B cell (primary cell): ENCODE measurements around the gene TRIP11. TPM values are rescaled to one million over a fixed set of nuclear protein-coding genes. Genes with fewer than 3 reads are reported as not detected.

Experiments used
- ATAC-seq: fragments of 200-7000 bp; cut with Tn5 transposase; one replicate; pipeline ENCODE4 v1.10.0; 2021; ENCODE audit warnings: low read depth, mild to moderate bottlenecking, moderate number of reproducible peaks, moderate library complexity
- CTCF ChIA-PET: fragments of 350-600 bp; sonication (Branson Sonifier 250); formaldehyde crosslinking; loops from one replicate; lab custom pipeline; 2021; ENCODE audit warnings: antibody characterized with exemption, inconsistent platforms; lab: Charles Lee
- POLR2A ChIA-PET: fragments of 350-600 bp; sonication (Branson Sonifier 250); formaldehyde crosslinking; loops from one replicate; lab custom pipeline; 2021; ENCODE audit warnings: antibody characterized with exemption; lab: Charles Lee
- DNase-seq: peaks from one replicate; pipeline ENCODE4 v3.0.0; 2013
- H2AFZ ChIP-seq: 2 replicates; pipeline ENCODE4 v1.6.1; 2012; ENCODE audit warnings: mild to moderate bottlenecking, low read depth, low read length; ENCODE audit not compliant: insufficient read depth, poor library complexity, severe bottlenecking
- H3K27ac ChIP-seq, 2 donors: 1 replicate in 1 of 2; 2 replicates in 1 of 2; pipeline ENCODE4 v1.5.1; 2012 to 2013; ENCODE audit warnings: low read length in 2 of 2, mild to moderate bottlenecking in 2 of 2, moderate library complexity in 1 of 2
- H3K27me3 ChIP-seq, 4 experiments: fragments of 200-600 bp in 1 of 4; sonication (generic) in 1 of 4; replicated peaks in 1 of 4; 1 replicate in 2 of 4; 2 replicates in 2 of 4; pipeline versions ENCODE4 v1.6.1 to v1.7.0; 2013 to 2016; ENCODE audit warnings: low read length in 3 of 4, mild to moderate bottlenecking in 2 of 4, mixed read lengths in 1 of 4, moderate library complexity in 1 of 4; ENCODE audit not compliant: insufficient read depth in 4 of 4, control insufficient read depth in 3 of 4; ENCODE audit errors: control extremely low read depth in 1 of 4
- H3K36me3 ChIP-seq, 2 experiments: replicated peaks in 1 of 2; 1 replicate in 1 of 2; 2 replicates in 1 of 2; pipeline versions ENCODE4 v1.6.1 to v1.7.1; 2013; ENCODE audit warnings: low read length in 1 of 2; ENCODE audit not compliant: insufficient read depth in 2 of 2, control insufficient read depth in 1 of 2; ENCODE audit errors: control extremely low read depth in 1 of 2, extremely low read depth in 1 of 2
- H3K4me1 ChIP-seq, 2 donors: fragments of 200-600 bp in 1 of 2; sonication (generic) in 1 of 2; 1 replicate in 1 of 2; 2 replicates in 1 of 2; pipeline versions ENCODE4 v1.5.1 to v1.6.1; 2013 to 2017; ENCODE audit warnings: low read length in 2 of 2; ENCODE audit not compliant: control insufficient read depth in 2 of 2, insufficient read depth in 2 of 2
- H3K4me2 ChIP-seq: replicated peaks from 2 replicates; pipeline ENCODE3; 2012; ENCODE audit warnings: mild to moderate bottlenecking, low read depth, low read length; ENCODE audit not compliant: poor library complexity, severe bottlenecking
- H3K4me3 ChIP-seq, 5 experiments: fragments of 200-600 bp in 1 of 5; sonication (generic) in 1 of 5; 1 replicate in 3 of 5; 2 replicates in 2 of 5; pipeline versions ENCODE4 v1.5.1 to v1.7.0; 2011 to 2016; ENCODE audit warnings: low read length in 4 of 5, mild to moderate bottlenecking in 4 of 5, low read depth in 2 of 5, control low read depth in 1 of 5, moderate library complexity in 1 of 5; ENCODE audit not compliant: insufficient read depth in 1 of 5; ENCODE audit errors: control extremely low read depth in 1 of 5, extremely low read depth in 1 of 5
- H3K79me2 ChIP-seq: fragments of 200-600 bp; sonication (generic); one replicate; pipeline ENCODE4 v1.6.0; 2016; ENCODE audit warnings: low read length; ENCODE audit not compliant: control insufficient read depth, insufficient read depth
- H3K9ac ChIP-seq: fragments of 200-600 bp; sonication (generic); 2 replicates; pipeline ENCODE4 v1.6.1; 2017; ENCODE audit warnings: mild to moderate bottlenecking, low read length, moderate library complexity
- H3K9me3 ChIP-seq, 3 donors: one replicate each; pipeline versions ENCODE4 v1.6.1 to v1.7.1; 2013; ENCODE audit warnings: low read length in 2 of 3; ENCODE audit not compliant: control insufficient read depth in 2 of 3, insufficient read depth in 1 of 3; ENCODE audit errors: control extremely low read depth in 1 of 3
- H4K20me1 ChIP-seq: 2 replicates; pipeline ENCODE4 v1.6.0; 2012; ENCODE audit warnings: mild to moderate bottlenecking, low read length; ENCODE audit not compliant: insufficient read depth, control insufficient read depth, poor library complexity, severe bottlenecking
- H3K27ac Mint-ChIP-seq: one replicate; pipeline ENCODE4 v1.8.0; 2021; ENCODE audit warnings: mixed read lengths
- H3K27me3 Mint-ChIP-seq: one replicate; pipeline ENCODE4 v1.8.0; 2021; ENCODE audit warnings: mixed read lengths
- H3K4me1 Mint-ChIP-seq: one replicate; pipeline ENCODE4 v1.8.0; 2021; ENCODE audit warnings: mixed read lengths
- H3K4me3 Mint-ChIP-seq: one replicate; pipeline ENCODE4 v1.8.0; 2021; ENCODE audit warnings: mixed read lengths
- H3K9me3 Mint-ChIP-seq: one replicate; pipeline ENCODE4 v1.8.0; 2022; ENCODE audit warnings: mixed read lengths; ENCODE audit not compliant: insufficient read depth
- EZH2 ChIP-seq: IDR thresholded peaks from 2 replicates; pipeline ENCODE4 v1.6.1; 2012; ENCODE audit warnings: borderline replicate concordance, low read depth, mild to moderate bottlenecking, moderate library complexity, low read length; ENCODE audit not compliant: insufficient read depth, poor library complexity, severe bottlenecking
- WGBS: methylation state at CpG from one replicate; pipeline ENCODE4 v1.1.5; 2013; ENCODE audit warnings: missing lambda C conversion rate; ENCODE audit not compliant: insufficient coverage; 5-methylcytosine and 5-hydroxymethylcytosine counted together
- intact Hi-C: fragments of 100-400 bp; cut with micrococcal nuclease; formaldehyde crosslinking; loops from one replicate; pipeline ENCODE4 v1.10.0; 2022
- polyA plus RNA-seq: library from polyadenylated mRNA; depleted of rRNA; stranded (reverse); fragments of >200 nt; gene quantifications from 2 replicates; pipeline ENCODE4 v1.2.3, GENCODE V29; 2012
- total RNA-seq, 2 donors: library from RNA; stranded (reverse); fragments of 120-200 nt in 1 of 2; gene quantifications; 1 replicate in 1 of 2; 2 replicates in 1 of 2; pipeline versions ENCODE4 v1.2.3 to v1.2.4, GENCODE V29; 2013 to 2022
- TF ChIP-seq, protein P1 (sequence below): fragments of 200-600 bp; IDR thresholded peaks from one replicate; pipeline ENCODE4 v1.8.0; 2022; ENCODE audit warnings: antibody characterized with exemption, mild to moderate bottlenecking

TRIP11 gene
- total and polyA plus RNA-seq, 2 donors (not counting 1 experiment from before 2014, with no cell fraction given): 6.4 to 62.2 TPM

DNA sequence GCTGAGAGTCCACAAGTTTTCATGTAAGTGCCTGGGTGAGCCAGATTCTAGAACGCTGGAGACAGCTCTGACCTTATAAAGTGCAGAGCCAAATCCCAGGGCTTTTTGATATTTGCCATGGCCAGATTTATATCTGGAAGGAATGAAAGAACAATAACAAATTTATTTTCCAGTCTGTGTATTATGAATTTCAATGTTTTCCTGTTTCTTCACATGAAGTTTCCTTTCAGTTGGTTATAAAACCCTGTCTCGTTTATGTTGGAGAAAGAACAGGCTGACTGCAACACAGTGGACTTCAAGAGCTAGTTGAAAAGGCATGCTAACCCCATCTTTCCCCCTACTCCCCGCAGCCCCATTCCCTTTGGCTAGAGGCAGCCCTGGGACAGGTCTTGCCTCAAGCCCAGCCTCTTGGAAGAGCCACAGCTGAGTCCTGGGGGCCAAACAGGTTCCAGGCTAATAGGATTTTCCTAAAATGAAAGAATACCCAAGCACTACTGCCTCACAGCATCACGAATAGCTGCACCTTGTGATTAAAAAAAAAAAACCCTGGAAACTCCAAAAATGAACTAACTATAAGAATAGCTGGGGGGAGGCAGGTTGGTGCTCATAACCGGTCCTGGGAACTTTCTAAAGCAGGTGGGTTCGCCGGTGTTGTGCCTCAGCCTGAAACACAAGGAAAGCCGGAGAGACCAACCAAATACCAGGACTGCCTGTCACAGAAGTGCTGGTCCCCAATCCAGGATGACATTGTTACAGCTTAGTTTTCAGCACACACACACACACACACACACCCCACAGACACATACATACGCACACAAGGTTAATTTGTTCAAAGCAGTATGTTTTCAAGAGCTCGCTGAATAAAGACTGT is 93.9 kb downstream of the TRIP11 start:
- no peaks in the 10 kb centered on the region for H3K36me3 ChIP-seq
- H3K4me1 Mint-ChIP-seq: peaks cover 13% of the 10 kb centered on the region
- no peak overlapping the region for H2AFZ ChIP-seq
- no peak overlapping the region for H3K27ac ChIP-seq
- no peaks in the 10 kb centered on the region for H3K79me2 ChIP-seq
- DNase-seq (no peak), ATAC-seq (no peak)
- peak overlapping the region; percentile 37 for H3K4me3 Mint-ChIP-seq
- no peak overlapping the region for H3K9ac ChIP-seq
- peaks cover 43% of the 10 kb centered on the region for H3K27me3 Mint-ChIP-seq
- no peaks in the 10 kb centered on the region for H3K9me3 Mint-ChIP-seq
- TF ChIP-seq, protein P1, sequence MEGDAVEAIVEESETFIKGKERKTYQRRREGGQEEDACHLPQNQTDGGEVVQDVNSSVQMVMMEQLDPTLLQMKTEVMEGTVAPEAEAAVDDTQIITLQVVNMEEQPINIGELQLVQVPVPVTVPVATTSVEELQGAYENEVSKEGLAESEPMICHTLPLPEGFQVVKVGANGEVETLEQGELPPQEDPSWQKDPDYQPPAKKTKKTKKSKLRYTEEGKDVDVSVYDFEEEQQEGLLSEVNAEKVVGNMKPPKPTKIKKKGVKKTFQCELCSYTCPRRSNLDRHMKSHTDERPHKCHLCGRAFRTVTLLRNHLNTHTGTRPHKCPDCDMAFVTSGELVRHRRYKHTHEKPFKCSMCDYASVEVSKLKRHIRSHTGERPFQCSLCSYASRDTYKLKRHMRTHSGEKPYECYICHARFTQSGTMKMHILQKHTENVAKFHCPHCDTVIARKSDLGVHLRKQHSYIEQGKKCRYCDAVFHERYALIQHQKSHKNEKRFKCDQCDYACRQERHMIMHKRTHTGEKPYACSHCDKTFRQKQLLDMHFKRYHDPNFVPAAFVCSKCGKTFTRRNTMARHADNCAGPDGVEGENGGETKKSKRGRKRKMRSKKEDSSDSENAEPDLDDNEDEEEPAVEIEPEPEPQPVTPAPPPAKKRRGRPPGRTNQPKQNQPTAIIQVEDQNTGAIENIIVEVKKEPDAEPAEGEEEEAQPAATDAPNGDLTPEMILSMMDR: no peak
- no peaks in the 10 kb centered on the region for H3K9me3 ChIP-seq
- H4K20me1 ChIP-seq: no peaks in the 10 kb centered on the region
- H3K27me3 ChIP-seq: peaks cover 0 to 34% (median 21%) of the 10 kb centered on the region in 4 experiments
- H3K4me2 ChIP-seq: peak overlapping the region; percentile 81
- H3K27ac Mint-ChIP-seq: no peak overlapping the region
- 92% methylated on average over 5 of the region's 10 CpGs for WGBS
- H3K4me3 ChIP-seq: no peak overlapping the region
- CTCF ChIA-PET: interaction anchor here (0.7 kb wide), 1 partner anchor 15 kb away, joined by 3 read pairs; no protein-coding TSS in a partner anchor
- H3K4me1 ChIP-seq: peaks cover 10 to 13% of the 10 kb centered on the region in 2 donors
- POLR2A ChIA-PET: no interaction called here
- intact Hi-C loops: no loop called here

DNA sequence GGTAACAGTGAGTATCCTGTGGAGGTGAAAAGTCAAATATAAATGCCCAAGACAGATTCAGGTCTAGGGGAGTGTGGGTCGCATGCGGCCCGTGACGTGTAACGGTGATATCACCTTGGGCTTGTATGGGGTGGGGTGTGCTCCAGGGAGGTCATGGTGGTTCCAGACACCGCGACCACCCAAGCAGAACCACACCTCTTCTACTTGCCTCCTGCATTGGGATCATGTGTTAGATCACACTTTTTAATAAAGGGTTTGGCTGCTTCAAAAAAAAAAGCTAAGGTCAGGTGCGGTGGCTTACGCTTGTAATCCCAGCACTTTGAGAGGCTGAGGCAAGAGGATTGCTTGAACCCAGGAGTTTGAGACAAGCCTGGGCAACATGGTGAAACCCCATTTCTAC is 96.9 kb downstream of the TRIP11 start:
- H3K79me2 ChIP-seq: no peaks in the 10 kb centered on the region
- no peaks in the 10 kb centered on the region for H3K9me3 Mint-ChIP-seq
- TF ChIP-seq EZH2: no peak
- TF ChIP-seq, protein P1: no peak
- DNase-seq: no peak
- H3K27ac Mint-ChIP-seq: no peak overlapping the region
- no peak for ATAC-seq
- peaks cover 10 to 13% of the 10 kb centered on the region in 2 donors for H3K4me1 ChIP-seq
- WGBS: 94% methylated on average over 7 of the region's 9 CpGs
- H3K4me3 ChIP-seq: no peak overlapping the region
- peaks cover 0 to 28% (median 17%) of the 10 kb centered on the region in 4 experiments for H3K27me3 ChIP-seq
- H3K4me2 ChIP-seq: no peak overlapping the region
- H3K4me3 Mint-ChIP-seq: no peak overlapping the region
- no peak overlapping the region for H3K9ac ChIP-seq
- POLR2A ChIA-PET: no interaction called here
- H3K9me3 ChIP-seq: no peaks in the 10 kb centered on the region
- H3K36me3 ChIP-seq: no peaks in the 10 kb centered on the region
- H3K27me3 Mint-ChIP-seq: peaks cover 38% of the 10 kb centered on the region
- CTCF ChIA-PET: no interaction called here
- intact Hi-C loops: no loop called here
- no peaks in the 10 kb centered on the region for H4K20me1 ChIP-seq
- no peak overlapping the region for H3K27ac ChIP-seq
- peaks cover 10% of the 10 kb centered on the region for H3K4me1 Mint-ChIP-seq
- H2AFZ ChIP-seq: no peak overlapping the region
